Measurements from ENCODE around the gene SMC3. TPM values are rescaled to one million over a fixed set of nuclear protein-coding genes. Genes with fewer than 3 reads are reported as not detected.

The SMC3 gene
- total RNA-seq, 1 experiment from 2014 or later, result 64.3 TPM

GRCh38 chr10:110569122-110569521 lies 1.6 kb downstream of the SMC3 start (continued):
- TF ChIP-seq ZBTB33 (IDR thresholded peaks at IDR 0.05; ENCODE audit: extremely low read depth, insufficient replicate concordance, low read length), result no peak
- TF ChIP-seq ELF1 (IDR thresholded peaks at IDR 0.05; ENCODE audit: borderline replicate concordance, low read depth), result no peak

GRCh38 chr10:110569736-110570135 lies 2.2 kb downstream of the SMC3 start:
- no TSS peak for BruUV-seq (replicated peaks)
- Histone ChIP-seq H2AFZ (ENCODE audit: low read depth, low read length, poor library complexity, severe bottlenecking) (no peak overlapping the region), H4K20me1 (ENCODE audit: insufficient read depth) (peaks cover 25% of the 10 kb centered on the region; the same call in 1 of the 2 replicates), H3K9ac (ENCODE audit: low read length) (no peak overlapping the region), H3K4me1 (ENCODE audit: control insufficient read depth in 1 of 2, insufficient read depth in 2 of 2, low read length in 2 of 2) (peaks cover 8 to 21% of the 10 kb centered on the region in 2 experiments; a peak in 3 of 4 replicates), H3K9me2 (ENCODE audit: insufficient read depth) (no peaks in the 10 kb centered on the region), H3K36me3 (ENCODE audit: control insufficient read depth in 1 of 2, insufficient read depth in 2 of 2, low read length in 2 of 2) (peaks cover 10 to 21% of the 10 kb centered on the region in 2 experiments), H3K4me2 (ENCODE audit: low read length) (peak overlapping the region; percentile 91; the same call in 1 of the 2 replicates), H3K9me3 (ENCODE audit: control insufficient read depth in 1 of 2, insufficient read depth in 1 of 2, low read depth in 1 of 2, low read length in 2 of 2) (no peaks in the 10 kb centered on the region), H3K27me3 (ENCODE audit: insufficient read depth, low read length) (no peaks in the 10 kb centered on the region), H3K4me3 (replicated peaks in 1 of 2; ENCODE audit: low read depth in 1 of 2, low read length in 2 of 2) (no peak overlapping the region), H3K27ac (ENCODE audit: low read depth, low read length) (no peak overlapping the region), H3K79me2 (ENCODE audit: insufficient read depth, low read length) (peaks cover 72% of the 10 kb centered on the region)
- TF ChIP-seq YY1 (IDR thresholded peaks at IDR 0.05; ENCODE audit: extremely low read depth, insufficient replicate concordance, low read depth, low read length) (no peak), SRF (IDR thresholded peaks at IDR 0.05; ENCODE audit: low read depth) (no peak), MAX (IDR thresholded peaks at IDR 0.05) (no peak), SIN3A (IDR thresholded peaks at IDR 0.05; ENCODE audit: low read depth) (no peak), ZFX (IDR thresholded peaks at IDR 0.05) (no peak), EZH2 (IDR thresholded peaks at IDR 0.05) (no peak), EZH2phosphoT487 (IDR thresholded peaks at IDR 0.05; ENCODE audit: borderline replicate concordance) (no peak), FOSL1 (IDR thresholded peaks at IDR 0.05; ENCODE audit: low read depth) (no peak), RAD21 (IDR thresholded peaks at IDR 0.05; ENCODE audit: low read depth) (no peak), ELF1 (IDR thresholded peaks at IDR 0.05; ENCODE audit: borderline replicate concordance, low read depth) (no peak), SP1 (IDR thresholded peaks at IDR 0.05; ENCODE audit: low read depth) (no peak), ZNF274 (IDR thresholded peaks at IDR 0.05; ENCODE audit: low read depth, low read length) (no peak), CBX3 (IDR thresholded peaks at IDR 0.05; ENCODE audit: low read depth) (no peak), CTCF (IDR thresholded peaks at IDR 0.05 in 2 of 3, conservative IDR thresholded peaks at IDR 0.05 in 1 of 3; ENCODE audit: borderline replicate concordance in 1 of 3, insufficient read depth in 1 of 3, low read depth in 2 of 3, low read length in 2 of 3) (no peak), EGR1 (IDR thresholded peaks at IDR 0.05; ENCODE audit: low read depth) (no peak), POLR2A (IDR thresholded peaks at IDR 0.05; ENCODE audit: borderline replicate concordance, extremely low read depth, insufficient read depth, insufficient read length) (no peak), ATF3 (IDR thresholded peaks at IDR 0.05) (no peak), REST (IDR thresholded peaks at IDR 0.05; ENCODE audit: low read depth) (no peak)
- ATAC-seq (no peak), DNase-seq (ENCODE audit: low read depth, low spot score) (no peak)
- CTCF ChIA-PET, result no interaction called here
- RAD21 ChIA-PET (ENCODE audit: low non-redundant PET in 1 of 2, low total read pairs in 2 of 2, uncharacterized antibody in 2 of 2, unreplicated experiment in 2 of 2), result no interaction called here
- intact Hi-C loops (cut with micrococcal nuclease), result loop anchor here (5.0 kb wide), 1 partner anchor 72 kb away; the partner anchor contains the start of gene DUSP5
- POLR2A ChIA-PET, result no interaction called here

All from HCT116 (cell line).